ENCODE measurements around the gene AGT.

Gene AGT

DNA sequence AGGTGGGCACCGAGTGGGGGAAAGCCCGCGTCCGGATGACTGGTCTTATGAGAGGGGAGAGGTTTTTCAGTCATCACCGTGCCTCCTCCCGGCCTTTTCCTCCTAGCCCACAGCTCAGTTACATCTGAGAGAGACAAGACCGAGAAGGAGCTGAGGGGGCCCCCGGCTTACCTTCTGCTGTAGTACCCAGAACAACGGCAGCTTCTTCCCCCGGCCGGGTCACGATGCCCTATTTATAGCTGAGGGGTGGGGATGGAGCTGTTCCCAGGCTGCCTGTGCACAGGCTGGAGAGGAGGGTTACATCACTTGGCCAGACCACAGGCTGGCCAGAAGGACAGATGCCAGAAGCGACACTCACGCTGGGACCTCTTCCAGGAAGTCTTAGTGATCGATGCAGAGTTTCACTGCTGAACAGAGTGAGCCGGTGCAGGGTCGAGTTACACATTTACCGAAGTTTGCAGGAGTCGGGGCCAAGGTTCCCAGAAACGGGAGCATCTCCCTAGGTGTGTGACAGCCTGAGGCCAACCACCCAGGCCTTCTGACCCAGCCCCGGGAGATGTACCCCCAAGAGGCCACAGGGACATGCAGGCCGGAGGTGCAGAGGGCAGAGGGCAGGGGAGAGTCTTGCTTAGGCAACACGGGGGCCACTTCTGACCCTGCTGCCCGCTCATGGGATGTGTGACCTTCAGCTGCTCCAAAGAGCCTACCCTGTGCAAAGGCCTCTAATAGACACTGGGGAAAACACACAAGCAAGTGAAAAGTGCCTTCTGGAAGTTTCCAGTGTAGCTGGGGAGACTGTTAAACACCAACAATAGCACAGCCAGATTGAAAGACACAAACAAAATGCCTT is at the start of gene AGT:
Gene AGT (minus strand): TSS at position 208 of the 850 bp plus-strand sequence. CDS start 3,299 bp downstream, outside the sequence.
- no peak for DNase-seq (ENCODE audit: low read depth)

DNA sequence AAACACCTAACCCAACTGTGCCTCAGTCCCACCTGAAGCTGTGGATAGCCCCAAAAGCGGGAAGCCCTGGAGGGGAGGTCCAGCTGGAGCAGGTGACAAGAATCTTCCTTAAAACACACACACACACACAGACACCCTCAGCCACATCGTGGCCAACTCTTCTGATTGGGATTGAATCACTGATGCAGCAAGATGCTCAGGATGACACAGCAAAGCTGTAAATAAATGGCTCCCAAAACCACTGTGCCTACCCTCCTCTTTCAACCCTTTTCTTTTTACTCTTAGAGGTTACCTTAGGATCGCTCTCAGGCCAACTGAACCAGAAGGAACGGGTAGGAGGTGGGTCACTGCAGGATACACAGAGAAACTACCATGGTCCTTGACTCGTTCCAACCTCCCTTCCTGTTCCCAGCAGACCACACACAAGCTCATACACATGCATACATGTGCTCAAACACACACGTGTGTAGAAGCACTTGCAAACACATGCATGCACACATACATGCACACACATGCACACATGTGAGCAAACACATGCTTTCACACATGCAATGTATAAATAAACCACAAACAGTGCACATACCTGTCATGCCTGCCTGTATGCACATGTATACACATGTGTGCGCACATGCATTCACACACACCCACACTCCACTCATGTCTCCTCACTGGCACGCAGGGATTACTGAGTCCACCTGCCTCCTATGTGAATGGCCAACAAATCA is 47.7 kb upstream of the AGT start:
- no peak for DNase-seq (ENCODE audit: low read depth)

DNA sequence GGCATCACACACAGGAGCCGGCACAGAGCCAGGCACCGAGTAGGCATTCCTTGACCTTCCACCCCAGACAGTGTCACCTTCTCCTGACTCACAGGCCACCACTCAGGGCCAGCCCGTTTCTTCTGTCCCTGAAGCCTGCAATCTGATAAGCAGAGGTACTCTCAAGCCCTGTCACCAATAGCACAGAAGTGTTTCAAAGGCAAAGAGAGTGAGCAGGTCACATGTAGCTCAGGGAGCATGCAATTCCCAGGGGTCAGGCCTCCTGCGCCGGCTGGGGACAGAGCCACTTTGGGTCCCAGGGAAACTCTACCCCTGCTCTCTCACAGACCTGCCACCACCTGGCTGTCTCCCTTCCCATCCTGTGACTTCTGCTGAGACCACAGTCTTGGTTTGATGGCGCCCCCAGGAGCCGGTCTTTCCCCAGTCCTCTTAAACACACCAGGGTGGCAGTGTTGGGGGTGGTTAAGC is 46.5 kb upstream of the AGT start:
- DNase-seq (ENCODE audit: low read depth), result no peak

DNA sequence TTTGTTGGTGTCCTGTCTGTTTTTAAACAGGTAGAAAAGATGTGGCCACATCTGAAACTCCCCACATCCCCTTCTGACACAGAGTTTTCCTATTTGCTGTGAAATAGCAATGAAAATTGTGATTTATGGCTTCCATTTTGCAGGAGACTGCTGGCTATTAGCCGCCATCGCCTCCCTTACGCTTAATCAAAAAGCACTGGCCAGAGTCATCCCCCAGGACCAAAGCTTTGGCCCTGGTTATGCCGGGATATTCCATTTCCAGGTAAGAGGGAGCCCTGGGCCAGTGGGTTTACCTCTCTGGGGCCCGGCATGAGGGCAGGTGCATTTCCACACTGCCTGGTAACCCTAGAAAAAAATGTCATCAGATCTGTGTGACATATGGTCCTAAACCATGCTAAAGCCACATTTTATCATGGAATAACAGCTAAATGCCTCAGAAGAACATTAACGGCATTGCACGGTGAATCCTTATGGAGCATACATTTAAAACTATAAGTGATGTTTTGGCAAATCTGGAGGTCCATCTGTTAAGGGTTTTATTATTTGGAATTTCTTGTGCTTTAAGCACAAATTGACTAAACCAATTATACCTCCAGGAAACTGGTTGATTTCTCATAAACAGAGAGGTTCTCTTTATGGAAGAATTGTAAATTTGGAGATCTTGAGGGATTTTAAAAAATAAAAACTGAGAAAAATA is 45.6 kb upstream of the AGT start:
- no peak for DNase-seq (ENCODE audit: low read depth)

DNA sequence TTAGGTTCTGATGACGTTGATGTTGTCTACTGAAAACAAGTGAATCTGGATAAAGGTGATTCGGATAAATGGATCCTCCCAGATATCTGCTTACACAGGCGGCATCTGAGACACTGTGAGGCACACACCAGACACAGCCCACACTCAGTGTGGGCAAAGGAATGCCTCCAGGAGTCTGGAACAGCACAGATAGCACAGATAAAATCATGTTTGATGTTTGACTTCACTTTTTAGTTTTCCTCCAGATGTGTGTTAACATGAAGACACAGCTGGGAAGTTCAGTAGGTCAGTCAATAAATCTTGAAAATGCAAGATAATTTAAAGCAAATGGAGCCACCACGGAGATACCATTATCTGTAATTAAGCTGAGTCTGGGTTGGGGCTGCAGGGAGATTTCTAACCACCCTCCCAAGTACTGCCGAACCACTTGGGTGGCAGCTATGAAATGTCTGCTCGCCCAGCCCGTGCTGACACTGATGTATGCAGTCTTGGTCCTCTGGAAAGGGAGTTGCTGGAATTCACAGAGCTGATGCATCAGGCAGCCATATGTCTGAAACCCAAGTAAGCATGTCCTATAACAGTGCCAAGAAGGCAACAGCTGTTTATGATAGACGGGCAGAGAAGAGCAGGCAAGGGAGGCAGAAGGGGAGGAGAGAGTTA is 44.9 kb upstream of the AGT start:
- no peak for DNase-seq (ENCODE audit: low read depth)

DNA sequence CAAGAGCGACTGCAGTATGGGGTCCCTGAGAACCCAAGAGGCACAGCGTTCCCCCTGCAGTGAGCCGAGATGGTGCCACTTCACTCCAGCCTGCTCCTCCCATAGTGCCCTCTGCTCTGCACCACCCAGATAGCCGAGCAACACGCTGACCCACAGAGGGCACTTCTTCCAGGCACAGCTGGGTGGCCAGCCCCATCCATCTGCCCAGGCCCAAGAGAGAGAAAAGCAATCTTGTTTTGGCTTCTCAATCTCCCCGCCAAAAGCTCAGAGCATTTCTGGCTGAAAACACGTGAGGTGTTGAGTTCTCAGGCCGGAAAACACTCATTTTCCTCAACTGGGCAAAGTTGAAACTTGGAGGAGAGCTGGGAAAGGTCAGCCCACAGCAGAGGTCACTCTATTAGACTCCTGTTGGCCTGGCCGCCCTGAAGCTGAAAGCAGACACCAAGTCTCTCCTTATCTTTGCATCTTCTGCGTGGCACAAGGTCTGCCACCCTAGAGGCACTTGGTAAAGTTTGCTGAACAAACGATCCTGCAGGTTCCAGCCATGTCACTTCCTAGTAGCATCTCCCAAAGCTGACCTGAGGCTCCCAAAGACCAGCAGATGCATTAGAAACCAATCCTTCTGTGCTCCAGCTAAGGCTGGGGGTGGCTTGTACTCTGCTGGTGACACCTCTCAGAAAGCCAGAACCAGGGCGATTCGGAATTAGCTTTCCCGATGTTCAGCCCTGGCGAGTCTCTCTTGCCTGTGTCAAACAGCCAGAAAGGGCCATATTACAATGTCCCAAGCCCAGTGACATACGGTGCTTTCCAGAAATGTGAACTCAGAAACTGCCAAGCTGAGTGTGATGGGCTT is 44.2 kb upstream of the AGT start:
- no peak for DNase-seq (ENCODE audit: low read depth)

DNA sequence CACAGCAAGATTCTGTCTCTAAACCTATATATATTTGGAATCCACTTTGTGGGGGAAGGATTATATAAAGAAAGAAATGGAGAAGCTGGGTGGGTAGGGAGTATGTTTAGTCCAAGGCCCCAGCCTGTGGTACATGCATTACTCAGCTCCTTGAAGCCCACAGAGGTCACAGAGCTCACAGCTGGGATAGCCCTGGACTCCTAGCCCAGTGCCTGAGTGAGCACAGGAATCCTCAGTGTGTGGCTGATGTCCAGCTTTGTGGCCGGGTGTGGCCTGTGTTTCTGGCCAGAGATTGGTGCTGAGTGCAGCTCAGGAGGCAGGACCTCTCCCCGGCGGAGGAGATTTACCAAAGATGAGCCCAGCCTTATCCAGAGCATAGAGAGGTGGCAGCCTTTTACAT is 40.9 kb upstream of the AGT start:
- DNase-seq (ENCODE audit: low read depth), result no peak

DNA sequence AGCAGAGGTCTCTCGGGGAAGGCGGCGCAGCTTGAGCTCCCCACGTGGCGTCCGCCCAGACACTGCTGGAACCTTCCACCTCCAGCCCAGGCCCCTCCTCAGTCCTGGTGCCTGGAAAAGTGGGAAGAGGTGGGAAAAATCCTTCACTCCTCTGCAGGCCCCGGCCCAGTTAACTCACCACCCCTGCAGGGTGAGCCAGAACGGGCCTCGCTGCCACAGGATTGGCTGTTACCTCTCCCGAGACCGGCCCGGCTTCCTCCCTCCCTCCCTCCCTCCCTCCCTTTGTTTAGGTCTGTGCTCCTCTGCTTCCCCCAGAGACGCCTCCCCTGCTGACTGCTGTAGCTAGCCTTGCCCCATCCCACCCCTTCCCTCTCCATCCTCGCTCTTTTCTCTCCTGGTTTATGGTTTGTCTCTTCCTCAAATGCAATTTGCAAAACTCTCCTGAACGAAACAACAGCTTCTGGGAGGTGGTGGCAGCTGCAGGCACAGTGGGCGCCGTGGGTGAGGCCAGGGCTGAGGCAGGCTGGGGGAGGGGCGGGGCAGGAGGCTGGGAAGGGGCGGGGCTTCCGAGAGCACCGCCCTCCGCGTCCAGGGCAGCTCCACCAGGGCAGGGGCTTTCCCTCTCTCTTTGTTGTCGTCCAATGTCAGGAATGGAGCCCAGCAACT is 39.8 kb upstream of the AGT start:
- DNase-seq (ENCODE audit: low read depth), result no peak

DNA sequence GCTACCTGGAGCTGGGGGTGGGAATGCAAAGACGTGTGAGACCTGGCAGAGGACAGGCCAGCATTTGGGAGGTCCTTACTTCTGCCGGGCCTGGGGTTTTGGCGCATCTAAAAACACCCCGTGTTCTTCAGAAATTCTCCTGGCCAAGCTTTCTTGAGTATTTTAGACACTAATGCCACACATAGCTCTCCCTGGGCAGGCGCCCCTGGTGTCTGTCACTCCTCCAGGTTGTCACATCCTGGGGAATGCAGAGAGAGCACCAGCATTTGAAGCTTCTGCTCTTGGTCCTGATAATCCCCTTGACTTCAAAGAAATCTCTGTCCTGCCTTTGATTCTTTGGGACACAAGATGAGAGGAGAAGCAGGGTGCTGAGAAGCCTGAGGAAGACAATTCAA is 39.3 kb upstream of the AGT start:
- no peak for DNase-seq (ENCODE audit: low read depth)

DNA sequence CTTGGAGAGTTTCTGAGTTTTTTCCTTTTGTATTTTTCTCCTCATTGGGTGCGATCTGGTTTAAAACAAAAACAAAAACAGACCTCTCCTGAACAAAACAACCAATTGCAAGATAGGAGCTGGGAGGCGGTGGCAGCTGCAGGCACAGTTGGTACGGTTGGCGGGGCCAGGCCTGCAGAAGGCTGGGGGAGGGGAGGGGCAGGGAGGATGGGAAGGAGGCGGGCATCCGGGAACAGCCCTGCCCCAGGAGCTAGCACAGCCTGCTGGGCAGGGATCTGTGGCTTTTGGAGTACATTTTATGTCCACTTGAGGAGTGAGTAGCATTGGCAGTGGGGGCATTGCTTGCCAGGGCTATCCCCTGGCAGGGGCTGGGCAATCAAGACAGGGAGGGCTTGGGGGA is 38.5 kb upstream of the AGT start:
- no peak for DNase-seq (ENCODE audit: low read depth)

DNA sequence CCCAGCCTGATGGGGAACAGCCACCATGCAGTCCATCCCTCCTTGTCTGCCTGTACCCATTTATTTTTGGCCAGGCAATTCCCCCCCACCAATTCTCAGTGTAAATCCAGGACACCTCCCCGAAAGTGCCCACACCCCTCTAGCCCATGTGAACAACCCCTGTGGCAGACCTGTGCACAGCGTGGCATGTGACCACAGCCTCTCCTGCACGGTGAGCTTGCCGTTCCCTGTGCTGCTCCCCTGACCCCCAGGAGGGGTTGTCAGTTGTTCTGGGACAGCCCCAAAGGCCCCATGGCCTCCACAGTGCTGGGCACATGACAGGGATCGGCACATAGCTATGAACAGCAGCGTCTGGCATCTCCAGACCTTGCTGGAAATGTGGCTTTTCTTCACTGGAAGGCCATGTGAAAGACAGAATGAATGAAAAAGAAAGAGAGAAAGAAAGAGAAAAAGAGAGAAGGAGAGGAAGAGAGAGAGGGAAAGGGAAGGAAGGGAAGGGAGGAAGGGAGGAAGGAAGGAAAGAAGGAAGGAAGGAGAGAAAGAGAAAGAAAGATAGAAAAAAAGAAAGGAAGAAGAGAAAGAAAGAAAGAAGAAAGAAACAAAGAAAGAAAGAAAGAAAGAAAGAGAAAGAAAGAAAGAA is 37.2 kb upstream of the AGT start:
- no peak for DNase-seq (ENCODE audit: low read depth)

DNA sequence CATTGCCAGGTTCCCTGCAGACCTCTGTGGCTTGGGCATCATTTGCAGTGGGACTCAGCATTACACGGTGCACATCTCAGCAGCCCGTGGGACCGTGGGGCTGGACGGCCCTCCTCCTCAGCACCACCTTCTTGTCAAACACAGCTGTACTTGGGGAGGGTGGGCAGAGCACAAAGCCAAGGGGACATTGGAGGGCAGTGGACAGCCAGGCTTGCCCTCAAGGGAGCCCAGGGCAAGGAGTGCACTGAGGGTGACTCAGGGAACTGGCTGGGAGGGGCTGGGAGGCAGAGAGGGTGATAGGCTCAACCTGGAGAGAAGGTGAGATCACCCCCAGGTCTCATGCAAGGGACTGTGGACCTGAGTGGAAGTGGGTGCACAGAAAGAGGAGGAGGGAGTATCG is 36.7 kb upstream of the AGT start:
- DNase-seq (ENCODE audit: low read depth), result no peak

DNA sequence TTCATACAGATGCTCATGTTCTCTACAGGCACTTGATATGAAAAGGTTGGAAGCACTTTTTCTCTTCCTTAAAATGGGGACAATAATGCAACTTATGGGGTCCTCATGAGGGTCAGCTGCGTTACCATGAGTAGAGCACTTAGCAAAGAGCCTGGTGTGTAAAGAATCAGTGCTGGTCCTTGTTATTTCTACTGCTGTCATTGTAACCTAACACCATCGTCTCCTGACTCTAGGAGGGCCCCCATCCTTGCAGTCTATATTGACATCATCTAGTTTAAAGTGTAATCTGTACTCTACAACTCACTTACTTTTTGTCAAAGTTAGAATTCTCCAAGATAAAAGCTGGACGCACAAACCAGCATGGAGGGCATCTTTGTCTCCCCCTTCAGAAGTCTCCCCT is 35.7 kb upstream of the AGT start:
- DNase-seq (ENCODE audit: low read depth), result no peak

DNA sequence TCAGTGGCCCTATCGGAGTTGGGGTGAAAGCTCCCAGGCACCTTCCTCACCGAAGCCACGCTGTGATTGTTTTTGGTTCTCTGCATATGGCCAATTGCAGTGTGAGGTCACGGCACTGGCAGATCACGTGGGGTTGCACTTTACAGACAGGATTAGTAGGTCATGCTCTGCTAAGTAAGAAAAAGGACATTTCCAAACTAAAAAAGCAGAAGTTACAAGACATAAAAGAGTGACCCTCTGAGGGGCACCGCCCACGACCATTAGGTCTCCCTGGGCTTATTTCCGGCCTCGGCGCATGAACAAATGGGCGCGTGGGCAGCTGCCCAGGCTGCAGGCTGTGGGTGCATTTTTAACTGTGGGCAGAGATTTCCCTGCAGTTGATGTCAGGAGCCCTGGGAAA is 35.2 kb upstream of the AGT start:
- DNase-seq (ENCODE audit: low read depth), result no peak

DNA sequence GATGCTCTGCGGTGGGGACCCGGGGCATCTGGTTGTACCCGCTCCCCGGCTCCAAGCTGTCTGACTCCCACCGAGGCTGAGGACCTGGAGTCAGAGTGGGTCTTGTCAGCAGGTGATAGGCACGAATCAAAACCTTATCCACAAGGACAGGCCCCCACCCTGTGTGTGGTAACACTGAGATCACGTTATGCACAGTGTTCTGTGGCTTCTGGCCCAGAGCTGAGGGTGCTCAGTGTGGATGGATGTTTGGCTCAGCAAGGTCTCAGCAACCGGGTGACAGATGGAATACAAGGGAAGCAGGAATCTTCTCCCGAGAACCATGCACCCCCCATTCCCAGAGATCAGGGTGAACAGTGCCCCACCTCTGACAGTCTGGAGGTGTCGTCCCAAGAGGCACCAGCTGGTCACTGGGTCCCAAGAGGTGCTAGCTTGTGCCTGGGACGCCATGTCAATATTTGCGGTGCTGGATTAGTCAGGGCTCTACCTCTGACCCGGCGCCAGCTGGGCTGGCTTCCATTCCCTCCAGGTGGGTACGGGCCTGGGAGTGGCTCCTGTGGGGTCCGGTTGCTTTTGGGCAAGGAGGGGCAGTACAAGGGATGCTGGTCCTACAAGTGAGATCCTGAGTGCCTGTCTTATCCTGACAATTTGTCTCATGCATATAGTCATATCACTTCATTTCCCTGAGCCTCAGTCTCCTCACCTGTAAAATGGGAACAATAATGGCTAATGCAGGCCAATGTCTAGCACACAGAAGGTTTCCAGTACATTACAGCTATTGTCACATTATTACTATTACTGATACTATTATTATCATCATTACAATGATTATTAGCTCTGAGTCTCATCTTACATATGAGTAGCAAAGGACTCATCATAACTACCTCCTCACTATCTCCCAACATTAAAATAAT is 34.2 kb upstream of the AGT start:
- no peak for DNase-seq (ENCODE audit: low read depth)

DNA sequence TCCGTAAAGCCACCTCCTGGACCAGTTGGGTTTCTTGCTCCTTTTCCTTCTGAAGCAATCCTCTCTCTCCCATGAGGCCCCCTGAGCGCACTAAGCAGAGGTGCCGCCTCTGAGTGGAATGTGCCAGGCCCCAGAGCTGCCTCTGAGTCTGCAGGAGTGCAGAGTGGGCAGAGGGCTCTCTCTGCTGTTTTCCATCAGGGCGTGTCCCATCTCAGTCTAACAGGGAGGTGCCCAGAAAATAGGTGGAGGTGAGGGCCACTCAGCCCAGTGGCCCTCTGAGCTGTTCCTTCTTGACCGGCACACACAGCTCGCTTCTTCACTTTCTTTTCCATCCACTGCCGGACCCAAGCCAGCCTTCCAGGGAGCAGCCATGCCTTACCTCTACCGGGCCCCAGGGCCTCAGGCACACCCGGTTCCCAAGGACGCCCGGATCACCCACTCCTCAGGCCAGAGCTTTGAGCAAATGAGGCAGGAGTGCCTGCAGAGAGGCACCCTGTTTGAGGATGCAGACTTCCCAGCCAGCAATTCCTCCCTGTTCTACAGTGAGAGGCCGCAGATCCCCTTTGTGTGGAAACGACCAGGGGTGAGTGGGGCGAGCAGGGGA is 33.3 kb upstream of the AGT start, which contains the start of gene CAPN9:
Gene CAPN9 (plus strand): TSS at position 262 of the 604 bp plus-strand sequence. CDS start 109 bp downstream, at position 371.
- no peak for DNase-seq (ENCODE audit: low read depth)

DNA sequence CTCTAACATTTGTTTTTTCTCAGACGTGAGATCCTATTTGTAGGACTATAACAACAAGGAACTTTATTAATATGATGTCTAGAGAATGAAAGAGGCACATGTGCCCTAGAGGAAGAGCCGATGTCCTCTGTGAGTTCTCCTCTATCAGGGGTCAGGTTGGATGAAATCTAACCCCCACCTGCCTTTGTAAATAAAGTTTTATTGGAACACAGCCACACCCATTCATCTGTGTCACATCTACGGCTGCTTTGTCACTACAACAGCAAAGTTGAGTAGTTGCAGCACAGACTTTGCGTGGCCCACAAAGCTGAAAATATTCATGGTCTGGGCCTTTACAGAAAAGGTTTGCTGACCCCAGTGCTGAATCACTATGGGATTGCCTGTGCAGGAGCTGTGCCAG is 32.7 kb upstream of the AGT start:
- DNase-seq (ENCODE audit: low read depth), result no peak

DNA sequence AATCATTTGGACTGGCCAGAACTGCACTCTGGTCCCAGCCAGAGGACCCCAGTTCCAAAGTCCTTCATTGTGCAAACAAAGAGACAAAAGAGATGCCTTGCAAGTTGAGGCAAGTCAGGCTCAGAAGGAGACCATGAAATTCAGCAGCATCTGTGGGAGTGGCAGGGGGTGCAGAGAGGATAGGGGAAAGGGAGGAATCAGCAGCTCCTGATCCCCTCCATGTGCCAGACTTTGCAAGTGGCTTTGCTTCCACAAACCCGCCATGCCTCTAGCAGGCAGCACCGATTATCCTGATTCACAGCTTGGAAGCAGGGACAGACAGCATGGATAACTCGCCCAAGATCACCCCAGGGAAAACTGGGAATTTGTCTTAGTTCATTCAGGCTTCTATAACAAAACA is 31.1 kb upstream of the AGT start:
- no peak for DNase-seq (ENCODE audit: low read depth)

DNA sequence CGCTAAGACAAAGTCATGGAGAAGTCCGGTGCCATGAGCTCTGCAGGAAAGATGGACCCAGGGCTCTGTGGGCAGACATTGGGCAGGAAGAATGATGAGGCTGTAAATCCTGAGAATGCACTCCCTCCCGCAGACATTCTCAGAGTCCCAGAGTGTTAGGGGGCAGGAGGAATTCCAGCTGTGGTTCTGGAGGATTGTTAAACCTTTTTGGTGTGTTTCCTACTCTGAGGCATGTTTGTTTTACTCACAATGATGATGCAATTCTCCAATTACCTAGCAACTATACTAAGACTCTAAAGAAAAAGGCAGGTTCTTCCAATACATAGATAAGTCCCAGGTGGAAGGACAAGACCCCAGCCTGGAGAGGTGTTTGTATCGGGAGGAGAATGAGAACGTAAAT is 30.5 kb upstream of the AGT start:
- DNase-seq (ENCODE audit: low read depth), result no peak

All from T-helper 22 cell (primary cell).